ENCODE results near the gene TKTL1.
"Not testable (repeated sequence)": the region's sequence is repeated elsewhere in the genome, so short reads cannot be mapped to it uniquely, and the experiment has no call there.

Gene TKTL1, protein sequence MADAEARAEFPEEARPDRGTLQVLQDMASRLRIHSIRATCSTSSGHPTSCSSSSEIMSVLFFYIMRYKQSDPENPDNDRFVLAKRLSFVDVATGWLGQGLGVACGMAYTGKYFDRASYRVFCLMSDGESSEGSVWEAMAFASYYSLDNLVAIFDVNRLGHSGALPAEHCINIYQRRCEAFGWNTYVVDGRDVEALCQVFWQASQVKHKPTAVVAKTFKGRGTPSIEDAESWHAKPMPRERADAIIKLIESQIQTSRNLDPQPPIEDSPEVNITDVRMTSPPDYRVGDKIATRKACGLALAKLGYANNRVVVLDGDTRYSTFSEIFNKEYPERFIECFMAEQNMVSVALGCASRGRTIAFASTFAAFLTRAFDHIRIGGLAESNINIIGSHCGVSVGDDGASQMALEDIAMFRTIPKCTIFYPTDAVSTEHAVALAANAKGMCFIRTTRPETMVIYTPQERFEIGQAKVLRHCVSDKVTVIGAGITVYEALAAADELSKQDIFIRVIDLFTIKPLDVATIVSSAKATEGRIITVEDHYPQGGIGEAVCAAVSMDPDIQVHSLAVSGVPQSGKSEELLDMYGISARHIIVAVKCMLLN

DNA sequence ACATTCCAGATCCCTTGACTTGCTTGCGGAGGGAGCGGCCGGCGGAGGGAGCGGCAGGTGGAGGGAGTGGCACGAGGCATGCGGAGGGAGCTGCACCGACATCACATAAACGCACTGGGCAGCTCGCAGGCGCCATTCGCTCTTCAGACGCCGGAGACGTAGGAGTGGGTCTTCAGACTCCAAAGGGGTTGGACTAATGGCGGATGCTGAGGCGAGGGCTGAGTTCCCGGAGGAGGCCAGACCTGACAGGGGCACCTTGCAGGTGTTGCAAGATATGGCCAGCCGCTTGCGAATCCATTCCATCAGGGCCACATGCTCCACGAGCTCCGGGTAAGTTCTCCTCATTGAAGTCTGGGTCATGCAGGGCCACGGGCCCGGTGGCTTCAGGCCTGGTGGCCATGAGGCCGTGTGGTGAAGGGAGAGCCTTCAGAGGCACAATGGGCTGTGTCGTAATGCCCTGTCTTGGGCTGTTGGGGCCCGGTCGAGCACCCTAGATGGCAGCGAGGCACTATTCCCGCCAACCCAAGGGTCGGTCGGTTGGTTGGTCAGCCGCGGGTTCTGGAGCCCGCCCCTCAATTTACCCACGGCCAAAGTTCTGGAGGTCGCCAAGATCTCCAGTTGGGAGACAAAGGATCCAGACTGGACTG lies at the start of gene TKTL1:
TSS of gene TKTL1 (plus strand) at position 132 of the 647 bp plus-strand sequence. CDS start at position 197, 65 bp downstream.
- H3K4me3 ChIP-seq: no peak within 1 kb of the TSS
- H3K27ac ChIP-seq: no peak within 1 kb of the TSS

DNA sequence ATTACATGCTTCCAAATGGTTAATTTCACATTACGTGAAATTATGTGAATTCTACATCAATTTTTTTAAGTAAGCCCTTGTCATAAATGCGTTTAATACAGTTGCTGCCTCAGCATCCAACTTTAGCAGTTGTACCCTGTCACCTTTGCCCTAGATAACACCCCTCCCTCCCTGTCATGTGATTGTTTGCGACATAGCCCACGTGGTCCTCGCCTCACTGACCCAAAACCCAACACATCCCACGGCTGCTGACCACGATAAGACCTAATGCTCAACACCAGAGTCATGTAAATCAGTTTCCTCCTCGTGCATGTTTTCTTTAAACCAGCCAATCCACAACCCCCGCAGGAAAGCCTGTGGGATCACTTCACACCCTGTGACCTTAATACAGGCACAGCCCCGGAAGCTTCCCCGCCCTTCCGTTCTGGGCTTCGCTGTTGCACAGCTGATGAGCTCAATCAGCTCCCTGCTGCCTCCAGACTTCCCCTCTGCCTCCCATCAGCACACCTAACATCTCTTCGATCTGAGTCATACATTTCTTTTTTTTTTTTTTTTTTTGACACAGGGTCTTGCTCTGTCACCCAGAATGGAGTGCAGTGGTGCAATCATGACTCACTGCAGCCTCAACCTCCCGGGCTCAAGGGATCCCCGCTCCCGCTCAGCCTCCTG lies 48.1 kb upstream of the TKTL1 start:
- H3K4me3 ChIP-seq, H3K27ac ChIP-seq: not testable (repeated sequence)

DNA sequence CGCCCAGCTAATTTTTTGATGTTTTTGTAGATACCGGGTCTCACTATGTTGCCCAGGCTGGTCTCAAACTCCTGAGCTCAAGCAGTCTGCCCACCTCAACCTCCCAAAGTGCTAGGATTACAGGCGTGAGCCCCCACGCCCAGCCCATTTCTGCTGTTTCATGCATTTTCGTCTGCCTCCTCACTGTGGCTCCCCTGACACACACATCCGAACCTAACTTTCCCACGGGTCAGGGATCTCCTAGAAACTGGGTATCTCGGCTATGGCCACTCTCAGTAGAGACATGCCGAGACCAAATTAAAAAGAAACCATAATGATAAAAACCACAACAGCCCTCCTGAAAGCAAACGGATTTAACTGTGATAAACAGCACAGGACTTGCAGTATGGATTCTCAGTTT lies 47.5 kb upstream of the TKTL1 start:
- not testable (repeated sequence) for H3K27ac ChIP-seq, H3K4me3 ChIP-seq

DNA sequence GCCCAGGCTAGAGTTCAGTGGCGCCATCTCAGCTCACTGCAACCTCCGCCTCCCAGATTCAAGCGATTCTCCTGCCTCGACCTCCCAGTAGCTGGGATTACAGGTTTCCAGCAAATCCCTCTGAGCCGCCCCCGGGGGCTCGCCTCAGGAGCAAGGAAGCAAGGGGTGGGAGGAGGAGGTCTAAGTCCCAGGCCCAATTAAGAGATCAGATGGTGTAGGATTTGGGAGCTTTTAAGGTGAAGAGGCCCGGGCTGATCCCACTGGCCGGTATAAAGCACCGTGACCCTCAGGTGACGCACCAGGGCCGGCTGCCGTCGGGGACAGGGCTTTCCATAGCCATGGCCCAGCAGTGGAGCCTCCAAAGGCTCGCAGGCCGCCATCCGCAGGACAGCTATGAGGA lies 38.3 kb upstream of the TKTL1 start, which contains the start of gene OPN1MW3:
TSS of gene OPN1MW3 (plus strand) at position 301 of the 400 bp plus-strand sequence. CDS start at position 339, 38 bp downstream.
- H3K27ac ChIP-seq, H3K4me3 ChIP-seq: not testable (repeated sequence)

DNA sequence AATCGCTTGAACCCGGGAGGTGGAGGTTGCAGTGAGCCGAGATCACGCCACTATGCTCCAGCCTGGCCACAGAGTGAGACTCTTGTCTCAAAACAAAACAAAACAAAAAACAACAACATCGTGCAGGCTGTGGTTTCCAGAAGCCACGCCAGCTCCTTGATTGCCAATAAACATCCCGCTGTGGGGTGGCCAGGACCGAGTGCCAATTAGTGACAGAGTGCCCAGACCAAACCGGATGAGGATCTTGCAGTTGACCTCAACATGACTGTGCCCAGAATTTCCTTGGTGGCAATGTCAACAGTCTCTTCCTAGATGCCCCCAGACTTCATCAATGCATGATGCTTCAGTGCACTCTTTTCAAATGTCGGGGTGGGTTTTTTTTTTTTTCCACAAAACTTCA lies 36.9 kb upstream of the TKTL1 start:
- H3K4me3 ChIP-seq, H3K27ac ChIP-seq: not testable (repeated sequence)

DNA sequence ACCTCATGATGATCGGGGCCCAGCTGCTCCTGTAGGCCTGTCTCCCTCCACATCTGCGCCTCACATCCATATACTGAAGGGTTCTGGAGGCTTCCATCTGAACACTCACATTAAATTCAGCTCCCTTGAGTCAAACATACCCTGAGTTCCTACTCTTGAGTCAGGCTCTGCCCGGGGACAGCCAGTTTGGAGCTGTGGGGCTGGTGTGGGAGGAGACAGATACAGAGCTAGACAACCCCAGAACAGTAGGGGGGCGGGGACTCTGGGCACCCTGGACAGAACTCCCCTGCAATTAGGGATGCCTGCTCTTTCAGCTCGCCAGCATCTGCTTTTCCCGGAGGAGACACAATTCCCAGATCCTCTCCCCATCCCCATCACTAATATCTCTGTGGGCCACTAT lies 32.5 kb upstream of the TKTL1 start:
- H3K27ac ChIP-seq, H3K4me3 ChIP-seq: not testable (repeated sequence)

DNA sequence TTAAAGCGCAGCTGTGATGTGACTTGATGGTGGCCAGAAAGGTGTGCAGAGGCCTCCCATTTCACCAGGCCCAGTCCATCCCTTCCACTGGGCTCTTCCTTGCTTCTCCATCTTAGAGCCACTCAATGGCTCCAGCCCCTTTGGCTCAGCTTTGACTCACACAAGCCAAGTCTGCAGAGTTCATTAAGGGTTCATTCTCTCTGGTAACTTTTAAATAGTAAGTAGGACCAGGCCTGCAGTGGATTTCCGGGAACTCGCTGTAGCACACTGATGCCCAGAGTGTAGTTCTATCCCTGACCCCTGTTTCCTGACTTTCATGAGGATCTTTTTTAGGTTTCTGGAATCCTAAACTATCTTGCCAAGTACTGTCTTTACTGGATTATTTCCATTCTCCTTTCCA lies 26.4 kb upstream of the TKTL1 start:
- H3K27ac ChIP-seq, H3K4me3 ChIP-seq: not testable (repeated sequence)

DNA sequence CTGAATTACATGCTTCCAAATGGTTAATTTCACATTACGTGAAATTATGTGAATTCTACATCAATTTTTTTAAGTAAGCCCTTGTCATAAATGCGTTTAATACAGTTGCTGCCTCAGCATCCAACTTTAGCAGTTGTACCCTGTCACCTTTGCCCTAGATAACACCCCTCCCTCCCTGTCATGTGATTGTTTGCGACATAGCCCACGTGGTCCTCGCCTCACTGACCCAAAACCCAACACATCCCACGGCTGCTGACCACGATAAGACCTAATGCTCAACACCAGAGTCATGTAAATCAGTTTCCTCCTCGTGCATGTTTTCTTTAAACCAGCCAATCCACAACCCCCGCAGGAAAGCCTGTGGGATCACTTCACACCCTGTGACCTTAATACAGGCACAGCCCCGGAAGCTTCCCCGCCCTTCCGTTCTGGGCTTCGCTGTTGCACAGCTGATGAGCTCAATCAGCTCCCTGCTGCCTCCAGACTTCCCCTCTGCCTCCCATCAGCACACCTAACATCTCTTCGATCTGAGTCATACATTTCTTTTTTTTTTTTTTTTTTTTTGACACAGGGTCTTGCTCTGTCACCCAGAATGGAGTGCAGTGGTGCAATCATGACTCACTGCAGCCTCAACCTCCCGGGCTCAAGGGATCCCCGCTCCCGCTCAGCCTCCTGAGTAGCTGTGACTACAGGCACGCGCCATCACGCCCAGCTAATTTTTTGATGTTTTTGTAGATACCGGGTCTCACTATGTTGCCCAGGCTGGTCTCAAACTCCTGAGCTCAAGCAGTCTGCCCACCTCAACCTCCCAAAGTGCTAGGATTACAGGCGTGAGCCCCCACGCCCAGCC lies 10.9 kb upstream of the TKTL1 start:
- H3K4me3 ChIP-seq, H3K27ac ChIP-seq: not testable (repeated sequence)

DNA sequence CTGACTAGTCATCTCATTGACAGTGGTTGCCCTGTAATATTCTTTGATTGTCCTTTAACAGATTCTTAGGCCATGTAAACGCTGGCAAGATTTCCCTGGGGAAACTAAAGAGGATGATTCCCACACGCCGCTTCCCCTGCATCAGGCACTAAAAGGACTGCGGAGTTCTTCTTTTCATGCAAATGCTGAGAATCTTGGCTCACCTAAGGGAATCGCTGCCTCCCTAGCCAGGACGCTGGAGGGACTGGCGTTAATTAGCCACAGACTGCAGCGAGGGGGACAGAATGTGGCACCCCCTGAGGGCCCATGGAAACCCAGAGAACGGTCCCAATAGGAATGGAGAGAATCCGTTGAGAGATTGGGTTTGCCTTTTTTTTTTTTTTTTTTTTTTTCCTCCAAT lies 9.2 kb upstream of the TKTL1 start:
- not testable (repeated sequence) for H3K27ac ChIP-seq, H3K4me3 ChIP-seq

DNA sequence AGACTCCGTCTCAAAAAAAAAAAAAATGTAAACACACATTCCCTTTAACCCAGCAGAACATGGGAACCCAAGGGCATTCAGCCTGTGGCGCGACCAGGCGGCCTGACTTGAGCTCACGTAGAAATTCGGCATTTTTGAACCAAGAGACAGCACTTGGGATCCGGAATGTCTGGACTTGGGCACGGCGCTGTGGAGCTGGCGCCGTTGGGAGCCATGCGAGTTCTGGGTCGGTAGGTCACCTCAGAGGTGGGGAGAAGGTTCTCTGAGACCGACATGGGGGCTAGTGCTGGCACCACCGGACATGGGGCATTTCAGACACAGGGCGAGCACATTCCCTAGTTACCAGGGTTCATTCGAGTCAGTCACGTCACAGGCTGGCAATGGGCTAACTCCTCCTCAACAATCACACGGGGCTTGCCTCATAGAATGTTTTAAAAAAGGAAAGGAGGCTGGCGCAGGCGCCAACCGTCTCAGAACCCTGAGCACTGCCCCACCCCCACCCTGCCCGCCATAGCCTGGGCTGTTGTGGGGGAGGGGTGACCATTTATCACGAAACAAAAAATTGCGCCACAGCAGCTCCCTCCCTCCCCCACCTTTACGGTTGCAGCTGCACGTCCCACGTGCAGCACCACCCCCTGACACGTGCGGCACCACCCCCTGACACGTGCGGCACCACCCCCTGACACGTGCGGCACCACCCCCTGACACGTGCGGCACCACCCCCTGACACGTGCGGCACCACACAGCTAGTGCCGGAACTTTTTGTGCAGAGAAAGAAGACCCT lies 612 bp upstream of the TKTL1 start, which contains the start of gene TEX28:
TSS of gene TEX28 (minus strand) at position 334 of the 784 bp plus-strand sequence. CDS start 3,007 bp downstream, outside the sequence.
- H3K4me3 ChIP-seq: no peak within 1 kb of the TSS
- no peak within 1 kb of the TSS for H3K27ac ChIP-seq

DNA sequence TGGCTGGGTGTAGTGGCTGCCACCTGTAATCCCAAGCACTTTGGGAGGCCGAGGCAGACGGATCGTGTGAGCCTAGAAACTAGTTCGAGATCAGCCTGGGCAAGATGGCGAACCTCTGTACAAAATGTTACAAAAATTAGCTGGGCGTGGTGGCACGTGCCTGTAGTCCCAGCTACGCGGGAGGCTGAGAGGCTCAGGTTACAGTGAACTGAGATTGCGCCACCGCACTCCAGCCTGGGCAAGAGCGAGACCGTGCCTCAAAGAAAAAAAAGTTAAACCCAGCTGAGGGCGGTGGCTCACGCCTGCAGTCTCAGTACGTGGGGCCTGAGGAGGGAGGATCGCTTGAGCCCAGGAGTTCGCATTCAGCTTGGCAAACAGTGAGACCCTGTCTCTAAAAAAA lies 1.1 kb downstream of the TKTL1 start:
- no peak overlapping the region for H3K27ac ChIP-seq
- H3K4me3 ChIP-seq: no peak overlapping the region

DNA sequence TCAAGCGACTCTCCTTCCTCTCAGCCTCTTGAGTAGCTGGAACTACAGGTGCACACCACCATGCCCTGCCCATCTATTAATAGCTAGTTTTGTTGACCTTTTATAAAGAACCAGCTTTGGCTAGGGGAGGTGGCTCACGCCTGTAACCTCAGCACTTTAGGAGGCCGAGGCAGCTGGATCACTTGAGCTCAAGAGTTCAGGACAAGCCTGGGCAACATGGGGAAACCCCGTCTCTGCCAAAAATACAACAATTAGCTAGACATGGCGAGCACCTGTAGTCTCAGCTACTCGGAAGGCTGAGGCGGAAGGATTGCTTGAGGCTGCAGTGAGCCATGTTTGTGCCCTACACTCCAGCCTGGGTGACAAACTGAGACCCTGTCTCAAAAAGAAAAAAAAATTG lies 2.7 kb downstream of the TKTL1 start:
- Histone ChIP-seq H3K4me3 (no peak overlapping the region), H3K27ac (no peak overlapping the region)

DNA sequence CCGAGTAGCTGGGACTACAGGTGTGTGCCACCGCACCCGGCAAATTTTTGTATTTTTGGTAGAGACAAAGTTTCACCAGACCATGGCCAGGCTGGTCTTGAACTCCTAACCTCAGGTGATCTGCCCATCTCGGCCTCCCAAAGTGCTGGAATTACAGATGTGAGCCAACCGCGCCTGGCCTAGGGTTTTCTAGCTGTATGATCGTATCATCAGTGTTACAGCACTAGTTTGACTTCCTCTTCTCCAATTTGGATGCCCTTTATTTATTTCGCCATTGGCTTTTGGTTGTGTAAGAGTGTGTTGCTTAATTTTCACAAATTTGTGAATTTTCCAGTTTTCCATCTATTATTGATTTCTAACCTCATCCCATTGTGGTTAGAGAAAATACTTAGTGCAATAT lies 5.2 kb downstream of the TKTL1 start:
- H3K27ac ChIP-seq: no peak overlapping the region
- H3K4me3 ChIP-seq: no peak overlapping the region

DNA sequence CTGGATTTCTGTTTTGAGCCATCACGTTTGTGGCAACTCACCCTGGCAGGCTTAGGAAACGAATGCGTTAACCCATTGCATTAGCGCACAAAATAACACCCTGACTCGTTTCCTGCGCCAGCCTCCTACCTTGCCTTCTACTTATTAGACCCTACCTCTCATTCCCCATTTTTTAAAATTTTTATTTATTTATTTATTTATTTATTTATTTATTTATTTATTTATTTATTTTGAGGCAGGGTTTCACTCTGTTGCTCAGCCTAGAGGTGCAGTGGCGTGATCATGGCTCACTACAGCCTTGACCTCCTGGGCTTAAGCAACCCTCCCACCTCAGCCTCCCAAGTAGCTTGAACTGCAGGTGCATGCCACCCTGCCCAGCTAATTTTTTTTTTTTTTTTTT lies 7.4 kb downstream of the TKTL1 start:
- not testable (repeated sequence) for H3K27ac ChIP-seq, H3K4me3 ChIP-seq

DNA sequence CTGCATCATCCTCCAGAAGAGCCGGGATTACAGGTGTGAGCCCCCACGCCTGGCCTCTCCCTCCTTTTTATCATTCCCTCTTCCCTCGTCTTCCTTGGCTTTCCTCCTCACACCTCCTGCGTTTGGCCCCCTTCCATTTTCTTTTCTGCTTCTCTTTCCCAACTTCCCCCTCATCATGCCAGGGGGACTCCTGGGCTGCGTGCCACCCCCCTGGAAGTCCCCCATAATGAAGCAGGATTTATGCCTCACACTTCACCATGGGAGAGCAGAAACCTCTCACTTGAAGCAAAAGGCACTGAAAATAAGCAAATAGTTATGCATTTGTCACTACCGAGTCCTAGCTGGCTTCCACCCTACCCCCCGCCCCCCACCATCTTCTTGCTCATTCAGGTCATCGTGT lies 7.9 kb downstream of the TKTL1 start:
- Histone ChIP-seq H3K27ac (no peak overlapping the region), H3K4me3 (no peak overlapping the region)

DNA sequence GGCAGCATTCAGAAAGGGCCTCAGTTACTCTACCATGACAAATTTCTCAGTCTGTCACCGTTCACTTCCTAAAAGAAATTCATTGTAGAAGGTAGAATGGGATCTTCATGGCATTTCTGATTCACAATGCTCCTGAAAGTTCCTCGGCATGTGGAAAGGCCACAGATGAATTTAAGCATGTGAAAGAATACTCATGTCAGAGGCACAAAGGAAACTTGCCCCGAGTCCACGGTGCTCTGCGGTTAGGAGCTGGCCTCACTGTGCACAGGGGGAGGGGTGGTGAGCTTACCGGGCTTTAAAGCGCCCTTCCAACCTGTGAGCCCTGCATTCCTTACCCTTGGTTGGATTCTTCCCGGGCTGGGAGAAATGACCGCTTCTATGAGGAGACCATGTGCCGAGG lies 9.3 kb downstream of the TKTL1 start:
- Histone ChIP-seq H3K27ac (no peak overlapping the region), H3K4me3 (no peak overlapping the region)

DNA sequence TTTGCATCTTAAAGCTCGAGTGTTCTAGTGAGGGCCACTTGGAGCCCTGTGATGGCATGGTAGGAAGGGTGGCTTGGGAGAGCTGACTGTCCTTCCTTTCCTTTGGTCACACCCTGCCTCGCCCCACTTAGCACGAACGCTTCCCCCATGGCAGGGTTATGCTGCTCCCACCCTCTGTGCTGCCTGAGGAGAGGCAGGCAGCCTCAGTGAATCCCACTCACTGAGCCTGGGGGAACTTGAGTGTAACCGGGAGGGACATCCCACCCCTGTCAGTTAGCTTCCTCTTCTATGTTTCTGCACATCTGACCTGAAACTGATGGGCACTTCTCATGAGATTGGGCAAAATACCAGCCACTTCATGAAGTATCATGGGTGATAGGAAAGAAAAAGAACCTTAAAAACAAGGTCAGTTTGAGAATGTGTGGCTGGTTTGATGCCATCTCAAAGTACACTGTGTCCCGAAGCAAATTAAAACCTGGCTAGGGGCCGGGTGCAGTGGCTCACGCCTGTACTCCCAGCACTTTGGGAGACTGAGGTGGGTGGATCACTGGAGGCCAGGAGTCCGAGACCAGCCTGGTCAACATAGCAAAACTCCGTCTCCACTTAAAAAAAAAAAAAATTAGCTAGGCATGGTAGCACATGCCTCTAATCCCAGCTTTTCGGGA lies 10.1 kb downstream of the TKTL1 start:
- Histone ChIP-seq H3K27ac (no peak overlapping the region), H3K4me3 (no peak overlapping the region)

DNA sequence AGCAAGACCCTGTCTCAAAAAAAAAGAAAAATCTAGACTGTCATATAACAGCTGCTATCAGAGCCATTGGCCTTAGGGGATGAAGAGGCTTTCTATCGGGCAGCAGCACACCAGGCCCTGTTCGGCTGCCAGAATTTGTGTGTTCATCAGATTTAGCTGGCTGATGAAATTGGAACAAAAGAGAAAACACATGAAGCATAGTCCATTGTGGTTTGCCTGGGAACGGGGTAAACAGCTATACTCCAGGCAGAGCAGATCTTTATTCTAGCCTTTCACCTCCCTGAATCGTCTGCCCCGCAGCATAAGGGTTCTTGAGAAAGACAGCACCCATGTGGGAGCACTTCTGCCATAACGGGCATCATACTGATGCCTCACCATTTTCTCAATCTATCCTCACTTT lies 11.6 kb downstream of the TKTL1 start:
- H3K4me3 ChIP-seq: no peak overlapping the region
- no peak overlapping the region for H3K27ac ChIP-seq

Data from skin epidermis (tissue), 12 donors.